ENCODE results near the gene DPY19L2. TPM values are rescaled to one million over a fixed set of nuclear protein-coding genes. Genes with fewer than 3 reads are reported as not detected.

The DPY19L2 gene
- total RNA-seq, 1 donor from 2014 or later, result 7.3 TPM

DNA sequence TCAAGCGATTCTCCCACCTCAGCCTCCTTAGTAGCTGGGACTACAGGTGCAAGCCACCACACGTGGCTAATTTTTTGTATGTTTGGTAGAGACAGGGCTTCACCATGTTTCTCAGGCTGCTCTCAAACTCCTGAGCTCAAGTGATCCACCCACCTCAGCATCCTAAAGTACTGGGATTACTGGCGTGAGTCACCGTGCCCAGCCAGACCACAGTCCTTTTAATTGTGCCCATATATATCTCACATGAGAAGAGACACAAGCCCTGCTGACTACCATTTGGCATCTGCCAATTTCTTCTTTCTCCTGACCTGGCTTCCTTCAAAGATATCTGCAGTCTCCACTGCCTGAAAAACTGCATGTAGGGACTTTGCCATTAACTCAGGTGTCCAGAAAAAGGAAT, 142.5 kb downstream of the DPY19L2 start:
- Histone ChIP-seq H4K20me1 (ENCODE audit: insufficient read depth, low read length) (no peaks in the 10 kb centered on the region), H2AFZ (ENCODE audit: low read depth, low read length) (no peak overlapping the region), H3K9me3 (ENCODE audit: insufficient read depth, low read depth, low read length) (no peaks in the 10 kb centered on the region), H3K36me3 (ENCODE audit: insufficient read depth, low read length) (no peaks in the 10 kb centered on the region), H3K4me1 (ENCODE audit: insufficient read depth, low read length) (no peaks in the 10 kb centered on the region), H3K79me2 (ENCODE audit: insufficient read depth, low read length) (no peaks in the 10 kb centered on the region), H3K27ac (ENCODE audit: low read depth, low read length) (no peak overlapping the region), H3K9ac (ENCODE audit: low read length) (no peak overlapping the region), H3K4me2 (ENCODE audit: low read length) (no peak overlapping the region), H3K27me3 (ENCODE audit: insufficient read depth, low read length) (no peaks in the 10 kb centered on the region), H3K4me3 (ENCODE audit: insufficient read depth, low read depth, low read length) (no peak overlapping the region)
- Mint-ChIP-seq H3K4me3 (ENCODE audit: unreplicated experiment) (no peak overlapping the region), H3K27me3 (ENCODE audit: low read depth, unreplicated experiment) (no peaks in the 10 kb centered on the region), H3K4me1 (ENCODE audit: low read depth, unreplicated experiment) (no peaks in the 10 kb centered on the region), H3K9me3 (ENCODE audit: unreplicated experiment) (peaks cover 2% of the 10 kb centered on the region), H3K27ac (ENCODE audit: unreplicated experiment) (no peak overlapping the region), H3K36me3 (ENCODE audit: low read depth, unreplicated experiment) (no peaks in the 10 kb centered on the region)
- TF ChIP-seq, protein P1, sequence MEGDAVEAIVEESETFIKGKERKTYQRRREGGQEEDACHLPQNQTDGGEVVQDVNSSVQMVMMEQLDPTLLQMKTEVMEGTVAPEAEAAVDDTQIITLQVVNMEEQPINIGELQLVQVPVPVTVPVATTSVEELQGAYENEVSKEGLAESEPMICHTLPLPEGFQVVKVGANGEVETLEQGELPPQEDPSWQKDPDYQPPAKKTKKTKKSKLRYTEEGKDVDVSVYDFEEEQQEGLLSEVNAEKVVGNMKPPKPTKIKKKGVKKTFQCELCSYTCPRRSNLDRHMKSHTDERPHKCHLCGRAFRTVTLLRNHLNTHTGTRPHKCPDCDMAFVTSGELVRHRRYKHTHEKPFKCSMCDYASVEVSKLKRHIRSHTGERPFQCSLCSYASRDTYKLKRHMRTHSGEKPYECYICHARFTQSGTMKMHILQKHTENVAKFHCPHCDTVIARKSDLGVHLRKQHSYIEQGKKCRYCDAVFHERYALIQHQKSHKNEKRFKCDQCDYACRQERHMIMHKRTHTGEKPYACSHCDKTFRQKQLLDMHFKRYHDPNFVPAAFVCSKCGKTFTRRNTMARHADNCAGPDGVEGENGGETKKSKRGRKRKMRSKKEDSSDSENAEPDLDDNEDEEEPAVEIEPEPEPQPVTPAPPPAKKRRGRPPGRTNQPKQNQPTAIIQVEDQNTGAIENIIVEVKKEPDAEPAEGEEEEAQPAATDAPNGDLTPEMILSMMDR (IDR thresholded peaks at IDR 0.05; ENCODE audit: insufficient read depth, low read depth, low read length), result no peak
- TF ChIP-seq EZH2 (IDR thresholded peaks at IDR 0.05; ENCODE audit: insufficient read depth, low read length), result no peak
- DNase-seq (ENCODE audit: low read depth) (no peak), FAIRE-seq (no peak)

DNA sequence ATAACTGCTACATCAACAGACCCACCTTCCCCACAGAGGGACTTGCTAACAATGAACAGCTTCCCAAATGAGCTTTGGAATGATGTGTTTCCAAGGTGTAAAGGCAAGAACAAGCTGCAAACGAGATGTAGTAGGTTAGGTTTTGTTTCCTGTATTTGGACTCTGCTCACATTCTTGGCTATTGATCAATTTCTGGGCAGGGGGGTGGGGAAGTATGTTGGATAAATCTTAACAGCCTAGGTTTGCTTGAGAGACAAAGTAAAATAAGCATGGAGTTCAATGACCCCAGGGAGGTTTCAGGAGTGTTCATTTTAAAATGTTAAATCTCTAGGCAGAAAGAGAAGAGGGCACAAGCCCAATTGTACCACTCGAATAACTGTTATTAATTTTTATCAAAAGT, 146.6 kb downstream of the DPY19L2 start:
- H3K4me3 ChIP-seq (ENCODE audit: insufficient read depth, low read depth, low read length), result no peak overlapping the region
- H3K36me3 ChIP-seq (ENCODE audit: insufficient read depth, low read length), result no peaks in the 10 kb centered on the region
- H3K27me3 ChIP-seq (ENCODE audit: insufficient read depth, low read length), result no peaks in the 10 kb centered on the region
- no peak overlapping the region for H3K27ac ChIP-seq (ENCODE audit: low read depth, low read length)
- TF ChIP-seq EZH2 (IDR thresholded peaks at IDR 0.05; ENCODE audit: insufficient read depth, low read length), result no peak
- TF ChIP-seq, protein P1 (IDR thresholded peaks at IDR 0.05; ENCODE audit: insufficient read depth, low read depth, low read length), result no peak
- no peaks in the 10 kb centered on the region for H3K4me1 ChIP-seq (ENCODE audit: insufficient read depth, low read length)
- no peaks in the 10 kb centered on the region for H3K79me2 ChIP-seq (ENCODE audit: insufficient read depth, low read length)
- no peaks in the 10 kb centered on the region for H3K9me3 ChIP-seq (ENCODE audit: insufficient read depth, low read depth, low read length)
- Mint-ChIP-seq H3K36me3 (ENCODE audit: low read depth, unreplicated experiment) (no peaks in the 10 kb centered on the region), H3K27ac (ENCODE audit: unreplicated experiment) (no peak overlapping the region), H3K4me3 (ENCODE audit: unreplicated experiment) (no peak overlapping the region), H3K4me1 (ENCODE audit: low read depth, unreplicated experiment) (no peaks in the 10 kb centered on the region), H3K27me3 (ENCODE audit: low read depth, unreplicated experiment) (no peaks in the 10 kb centered on the region), H3K9me3 (ENCODE audit: unreplicated experiment) (peaks cover 4% of the 10 kb centered on the region)
- no peaks in the 10 kb centered on the region for H4K20me1 ChIP-seq (ENCODE audit: insufficient read depth, low read length)
- DNase-seq (ENCODE audit: low read depth) (no peak), FAIRE-seq (no peak)
- H2AFZ ChIP-seq (ENCODE audit: low read depth, low read length), result no peak overlapping the region
- H3K9ac ChIP-seq (ENCODE audit: low read length), result no peak overlapping the region
- H3K4me2 ChIP-seq (ENCODE audit: low read length), result no peak overlapping the region

Other genes with a start within 250 kb of the DPY19L2 start
- gene RXYLT1, start 111.4 kb upstream of the DPY19L2 start, total RNA-seq, result 12.5 and 15.5 TPM in 2 replicates
- 15.2 TPM in 2 replicates for gene SRGAP1, start 176.2 kb upstream of the DPY19L2 start, total RNA-seq